Heart left ventricle (tissue), 13 donors: ENCODE results near the gene RPS25.

Experiments
- POLR2A ChIP-seq, 2 donors: fragments of 450-650 bp; IDR thresholded peaks; one replicate each; pipeline ENCODE4 v1.6.1; 2017; ENCODE audit warnings: antibody characterized with exemption in 2 of 2, mild to moderate bottlenecking in 2 of 2, moderate library complexity in 2 of 2
- TF ChIP-seq, protein P1 (sequence below), 12 donors: fragments of 200-600 bp; sonication (generic) in 4 of 12; IDR thresholded peaks; one replicate each; pipeline versions ENCODE4 v1.5.0 to v1.8.0; 2018 to 2022; ENCODE audit warnings: antibody characterized with exemption in 12 of 12, mild to moderate bottlenecking in 5 of 12
- donor health status: ischemic (EF 13 %, LVEDD 7.1; RV severe dilation, severe dysfunction).
- donor health status: DM: no; HTN: yes; CAD: no.
- donor health status: DM: no; HTN: no; CAD: no.
- donor health status: ischemic (EF 25% LVEDD 6.9; RV normal size, moderate dysfunction).
- donor health status: ischemic (EF 25% LVEDD 5.7; RV mildly dilated, moderate dysfunction).
- donor health status: ischemic (EF 35%, LVEDD 5.7; RV mildly dilated, moderate dysfunction).
- donor health status: nonischemic (EF 11% LVEDD 7.7; RV severe dilation, severe dysfunction).
- donor health status: DM: yes; HTN: yes; CAD: no.
- donor health status: PGD.
- donor health status: ischemic (EF 29% LVEDD 5.4; RV normal size, mild dysfunction).
- donor health status: nonischemic (EF 23%, LVEDD 6.1; RV moderate dilation, normal function).

- TF ChIP-seq, protein P1, sequence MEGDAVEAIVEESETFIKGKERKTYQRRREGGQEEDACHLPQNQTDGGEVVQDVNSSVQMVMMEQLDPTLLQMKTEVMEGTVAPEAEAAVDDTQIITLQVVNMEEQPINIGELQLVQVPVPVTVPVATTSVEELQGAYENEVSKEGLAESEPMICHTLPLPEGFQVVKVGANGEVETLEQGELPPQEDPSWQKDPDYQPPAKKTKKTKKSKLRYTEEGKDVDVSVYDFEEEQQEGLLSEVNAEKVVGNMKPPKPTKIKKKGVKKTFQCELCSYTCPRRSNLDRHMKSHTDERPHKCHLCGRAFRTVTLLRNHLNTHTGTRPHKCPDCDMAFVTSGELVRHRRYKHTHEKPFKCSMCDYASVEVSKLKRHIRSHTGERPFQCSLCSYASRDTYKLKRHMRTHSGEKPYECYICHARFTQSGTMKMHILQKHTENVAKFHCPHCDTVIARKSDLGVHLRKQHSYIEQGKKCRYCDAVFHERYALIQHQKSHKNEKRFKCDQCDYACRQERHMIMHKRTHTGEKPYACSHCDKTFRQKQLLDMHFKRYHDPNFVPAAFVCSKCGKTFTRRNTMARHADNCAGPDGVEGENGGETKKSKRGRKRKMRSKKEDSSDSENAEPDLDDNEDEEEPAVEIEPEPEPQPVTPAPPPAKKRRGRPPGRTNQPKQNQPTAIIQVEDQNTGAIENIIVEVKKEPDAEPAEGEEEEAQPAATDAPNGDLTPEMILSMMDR (IDR thresholded peaks at IDR 0.05): no peak
- TF ChIP-seq POLR2A (IDR thresholded peaks at IDR 0.05): no peak
These were observed 10.9 kb upstream of the RPS25 start for GRCh38 chr11:119029069-119029339.
